Measurements from ENCODE around the gene NAP1L1.

Gene NAP1L1, protein sequence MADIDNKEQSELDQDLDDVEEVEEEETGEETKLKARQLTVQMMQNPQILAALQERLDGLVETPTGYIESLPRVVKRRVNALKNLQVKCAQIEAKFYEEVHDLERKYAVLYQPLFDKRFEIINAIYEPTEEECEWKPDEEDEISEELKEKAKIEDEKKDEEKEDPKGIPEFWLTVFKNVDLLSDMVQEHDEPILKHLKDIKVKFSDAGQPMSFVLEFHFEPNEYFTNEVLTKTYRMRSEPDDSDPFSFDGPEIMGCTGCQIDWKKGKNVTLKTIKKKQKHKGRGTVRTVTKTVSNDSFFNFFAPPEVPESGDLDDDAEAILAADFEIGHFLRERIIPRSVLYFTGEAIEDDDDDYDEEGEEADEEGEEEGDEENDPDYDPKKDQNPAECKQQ

DNA sequence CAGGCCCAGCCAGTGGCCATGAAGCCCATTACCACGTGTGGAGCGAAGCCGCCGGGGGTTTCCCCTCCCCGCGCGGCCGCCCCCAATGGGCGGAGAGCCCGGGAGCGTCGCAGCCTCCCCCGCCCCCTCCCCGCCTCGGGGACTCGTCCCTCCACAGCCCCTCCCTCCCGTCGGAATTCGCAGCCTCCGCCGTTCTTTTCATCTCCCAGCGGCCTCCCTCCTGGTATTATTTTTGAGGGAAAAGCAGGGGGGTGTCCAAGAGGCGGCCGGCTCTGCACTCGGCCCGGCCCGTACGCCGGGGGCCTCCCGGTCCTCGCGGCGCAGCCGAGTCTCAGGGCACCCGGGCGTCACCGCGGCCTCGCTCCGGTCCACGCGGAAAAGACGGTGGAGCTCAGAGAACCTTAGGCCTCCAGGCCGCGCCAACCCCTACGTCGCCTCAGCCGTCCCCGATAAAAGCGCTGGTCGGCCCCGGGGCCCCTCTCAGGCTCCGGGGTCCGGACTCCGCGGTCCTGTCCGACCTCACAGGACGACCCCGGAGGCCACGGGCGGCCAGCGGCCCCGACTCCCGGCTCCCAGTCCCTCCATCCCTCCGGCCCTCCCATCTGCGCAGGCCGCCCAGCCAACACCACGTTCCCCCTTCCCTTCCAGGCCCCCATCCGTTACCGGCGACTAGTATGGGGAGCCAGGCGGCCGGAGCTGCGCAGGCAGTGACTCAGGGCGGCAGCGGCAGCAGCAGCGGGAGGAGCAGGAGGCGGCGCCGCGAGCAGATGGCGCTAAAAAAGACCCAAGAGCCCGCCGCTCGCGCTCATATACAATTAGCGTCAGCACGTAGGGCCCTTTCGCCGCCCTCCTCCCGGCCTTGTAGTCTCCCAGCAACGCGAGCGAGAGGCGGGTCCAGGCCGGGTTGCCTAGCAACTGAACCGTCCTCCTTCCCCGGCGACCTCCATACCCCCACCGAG lies at the start of gene NAP1L1:
TSS of gene NAP1L1 (minus strand) at position 782 of the 959 bp plus-strand sequence. CDS start 10,466 bp downstream, outside the sequence.
- DNase-seq: peak; percentile 97

DNA sequence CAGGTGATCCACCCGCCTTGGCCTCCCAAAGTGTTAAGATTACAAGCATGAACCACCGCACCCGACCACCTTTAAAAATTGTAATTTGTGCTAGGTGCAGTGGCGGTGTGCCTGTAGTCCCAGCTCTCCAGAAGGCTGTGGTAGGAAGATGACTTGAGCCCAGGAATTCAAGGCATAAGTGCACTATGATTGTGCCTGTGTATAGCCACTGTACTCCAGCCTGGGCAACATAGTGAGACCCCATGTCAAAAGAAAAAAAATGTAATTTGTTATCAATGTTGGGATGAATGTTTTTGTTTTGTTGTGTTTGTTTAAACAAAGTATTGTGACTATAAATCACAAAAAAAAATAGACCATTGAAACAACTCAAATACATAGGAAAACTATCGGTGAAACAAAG lies 43.1 kb upstream of the NAP1L1 start:
- no peak for DNase-seq

DNA sequence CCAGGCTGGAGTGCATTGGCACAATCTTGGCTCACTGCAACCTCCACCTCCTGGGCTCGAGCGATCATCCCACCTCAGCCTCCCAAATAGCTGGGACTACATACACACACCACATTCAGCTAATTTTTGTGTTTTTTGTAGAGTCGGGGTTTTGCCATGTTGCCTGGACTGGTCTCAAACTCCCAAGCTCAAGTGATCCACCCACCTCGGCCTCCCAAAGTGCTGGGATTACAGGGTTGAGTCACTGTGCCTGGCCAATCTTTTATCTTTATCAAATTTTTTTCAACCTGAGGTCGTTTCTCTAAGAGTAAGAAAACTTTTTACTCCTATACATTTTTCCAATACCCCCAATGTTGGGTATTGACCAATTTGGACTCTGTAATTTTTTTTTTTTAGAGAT lies 40.0 kb upstream of the NAP1L1 start:
- no peak for DNase-seq

DNA sequence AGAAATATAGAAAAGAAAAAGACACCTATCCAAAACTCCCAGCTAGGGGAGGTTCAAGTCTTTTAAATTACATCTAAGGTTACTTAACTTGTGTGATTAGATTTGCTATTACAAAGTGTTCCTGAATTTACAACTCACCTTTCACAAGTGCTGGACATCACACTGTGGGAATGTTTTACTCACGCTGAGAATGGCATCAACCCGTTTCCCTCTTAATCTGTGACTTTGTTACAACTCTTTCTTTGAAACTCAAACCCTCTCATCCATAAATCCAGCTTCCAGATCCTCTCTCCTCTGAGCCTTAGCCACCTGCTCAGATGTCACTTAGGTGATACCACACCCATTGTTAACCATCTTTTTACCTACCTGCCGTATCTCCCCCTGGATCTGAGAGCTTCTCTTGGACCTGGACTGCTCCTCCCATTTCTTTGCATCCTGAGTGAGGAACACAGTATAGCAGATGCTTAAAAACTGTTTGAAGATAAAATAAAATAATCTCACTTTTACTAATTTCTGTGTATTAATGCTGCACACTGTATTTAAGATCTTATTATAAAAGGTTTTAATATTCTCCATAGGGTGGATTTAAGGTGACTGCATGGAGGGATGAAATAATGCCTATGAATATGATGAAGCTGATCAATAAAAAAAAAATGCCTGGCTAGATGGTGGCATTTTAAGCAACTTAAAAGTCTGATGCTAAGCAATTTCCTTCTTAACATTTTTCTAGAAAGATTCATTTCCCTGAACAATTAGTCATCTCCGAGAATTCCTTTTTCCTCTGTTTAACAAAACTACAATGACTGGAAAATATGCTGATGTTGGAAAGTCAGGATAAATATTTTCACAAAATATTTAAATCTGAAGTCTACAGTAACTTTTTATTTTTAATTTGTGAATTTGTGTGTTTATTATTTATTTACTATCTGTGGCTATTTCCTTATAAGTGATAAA lies 39.1 kb upstream of the NAP1L1 start:
- DNase-seq: no peak

DNA sequence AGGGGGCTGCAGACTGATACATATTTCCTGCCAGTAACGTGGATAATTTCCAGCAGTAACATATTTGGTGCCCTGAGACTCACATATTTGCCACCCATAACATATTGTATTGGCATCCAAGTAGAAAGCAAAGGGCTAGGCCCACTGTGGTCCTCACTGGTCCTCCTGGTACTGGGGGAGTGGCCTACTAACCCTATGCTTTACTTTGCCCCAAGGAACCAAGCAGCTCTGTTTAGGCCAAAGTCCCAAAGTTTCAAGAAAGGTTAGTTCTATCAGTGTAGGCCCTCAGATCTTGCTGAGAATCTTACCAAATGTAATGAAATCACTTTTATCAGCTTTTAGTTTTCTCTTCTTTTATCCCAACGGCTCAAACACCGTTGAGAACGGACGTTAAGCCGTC lies 35.4 kb upstream of the NAP1L1 start:
- no peak for DNase-seq

DNA sequence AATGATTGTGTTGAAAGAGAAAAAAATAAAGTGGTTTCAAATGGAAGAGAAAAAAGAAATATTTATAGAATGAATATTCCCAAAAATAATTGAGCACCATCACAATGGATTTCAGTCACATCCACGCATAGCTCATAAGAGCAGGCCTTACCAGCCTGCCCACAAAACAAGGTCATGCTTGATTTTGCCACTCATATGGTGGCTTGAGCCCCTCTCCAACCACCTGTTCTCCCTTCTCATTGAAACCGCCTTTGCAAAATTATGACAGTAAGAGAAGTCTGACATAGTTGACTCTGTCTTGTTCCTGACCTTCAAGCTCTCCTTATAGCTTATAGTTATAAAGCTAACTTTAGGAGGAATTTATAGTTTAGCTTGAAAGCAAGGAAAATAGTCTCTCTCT lies 33.3 kb upstream of the NAP1L1 start:
- no peak for DNase-seq

DNA sequence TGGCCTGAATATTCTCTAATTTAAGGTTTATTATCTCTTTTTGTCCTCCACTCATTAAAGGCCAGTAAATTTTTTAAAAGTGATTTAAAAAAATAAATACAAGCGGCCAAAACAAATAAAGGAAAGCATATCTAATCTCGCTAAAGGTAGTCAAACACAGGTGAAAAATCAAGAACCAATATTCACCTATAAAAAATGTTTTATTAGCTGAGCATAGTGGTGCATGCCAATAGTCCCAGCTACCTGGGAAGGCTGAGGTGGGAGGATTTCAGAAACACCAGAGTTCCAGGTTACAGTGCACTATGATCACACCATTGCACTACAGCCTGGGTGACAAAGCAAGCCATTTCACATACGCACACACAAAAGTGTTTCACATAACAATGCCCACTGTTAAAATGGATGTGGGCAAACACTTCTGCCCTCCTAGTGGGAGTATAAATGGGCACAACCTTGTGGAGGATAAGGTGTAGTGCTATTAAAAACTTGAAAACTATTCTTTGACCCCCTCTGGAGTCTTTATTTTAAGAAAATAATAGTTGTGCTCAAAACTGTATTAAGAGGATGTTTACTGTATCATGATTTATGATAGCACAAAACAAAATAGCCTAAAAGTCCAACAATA lies 32.7 kb upstream of the NAP1L1 start:
- DNase-seq: no peak

DNA sequence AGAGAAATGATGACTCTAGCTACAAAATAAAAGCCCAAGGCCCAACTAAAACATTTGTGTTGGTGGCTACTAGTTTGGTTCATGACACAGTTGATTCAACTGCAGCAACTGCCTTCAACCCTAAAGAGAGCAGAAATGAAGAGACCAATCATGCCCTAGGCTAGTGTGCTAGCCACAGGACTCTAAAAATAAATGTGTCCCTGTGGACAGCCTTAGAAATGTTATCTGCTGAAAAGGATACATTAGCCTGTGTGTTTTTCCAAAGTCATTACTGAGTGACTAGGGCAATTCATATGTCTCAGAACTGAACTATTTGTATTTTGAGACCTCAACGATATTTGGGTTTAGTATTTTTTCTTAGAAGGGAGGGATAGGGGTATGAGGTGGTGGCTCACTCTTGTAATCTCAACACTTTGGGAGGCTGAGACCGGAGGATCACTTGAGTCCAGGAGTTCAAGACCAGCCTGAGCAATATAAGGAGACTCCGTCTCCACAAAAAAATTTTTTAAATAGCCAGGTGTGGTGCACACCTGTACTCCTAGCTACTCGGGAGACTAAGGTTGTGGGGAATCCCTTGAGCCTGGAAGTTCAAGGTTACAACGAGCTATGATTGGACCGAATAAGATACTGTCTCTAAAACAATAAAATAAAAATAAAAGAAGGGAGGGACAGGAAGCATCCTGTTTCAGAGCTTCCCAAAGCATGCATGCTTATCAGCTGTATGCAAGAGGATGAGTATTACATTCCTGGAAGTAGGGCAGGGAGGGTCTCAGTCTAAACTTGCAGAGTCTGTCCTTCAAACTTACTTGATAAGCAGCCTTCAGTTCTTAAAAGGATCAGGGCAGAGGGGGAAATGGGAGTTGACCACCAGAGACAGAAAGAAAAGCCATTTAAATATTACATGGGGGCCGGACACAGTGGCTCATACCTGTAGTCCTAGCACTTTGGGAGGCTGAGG lies 29.6 kb upstream of the NAP1L1 start:
- DNase-seq: no peak

DNA sequence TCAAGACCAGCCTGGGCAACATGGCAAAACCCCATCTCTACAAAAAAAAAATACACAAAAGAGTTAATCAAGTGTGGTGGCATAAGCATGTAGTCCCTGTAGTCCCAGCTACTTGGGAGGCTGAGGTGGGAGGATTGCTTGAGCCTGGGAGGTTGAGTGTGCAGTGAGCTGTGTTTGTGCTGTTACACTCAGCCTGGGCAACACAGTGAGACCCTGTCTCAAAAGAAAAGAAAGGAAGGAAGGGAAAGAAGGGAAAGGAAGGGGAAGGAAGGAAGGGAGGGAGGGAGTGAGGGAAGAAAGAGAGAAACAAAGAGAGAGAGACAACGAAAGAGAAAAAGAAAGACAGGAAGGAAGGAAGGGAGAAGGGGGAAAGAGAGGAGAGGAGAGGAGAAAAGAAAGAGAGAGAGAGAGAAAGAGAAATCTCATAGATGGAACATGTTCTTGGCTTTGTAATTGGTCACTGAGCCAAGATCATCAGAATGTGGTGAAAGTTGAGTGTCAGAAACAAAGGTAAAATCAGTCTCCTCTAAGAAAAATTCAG lies 26.8 kb upstream of the NAP1L1 start:
- DNase-seq: no peak

DNA sequence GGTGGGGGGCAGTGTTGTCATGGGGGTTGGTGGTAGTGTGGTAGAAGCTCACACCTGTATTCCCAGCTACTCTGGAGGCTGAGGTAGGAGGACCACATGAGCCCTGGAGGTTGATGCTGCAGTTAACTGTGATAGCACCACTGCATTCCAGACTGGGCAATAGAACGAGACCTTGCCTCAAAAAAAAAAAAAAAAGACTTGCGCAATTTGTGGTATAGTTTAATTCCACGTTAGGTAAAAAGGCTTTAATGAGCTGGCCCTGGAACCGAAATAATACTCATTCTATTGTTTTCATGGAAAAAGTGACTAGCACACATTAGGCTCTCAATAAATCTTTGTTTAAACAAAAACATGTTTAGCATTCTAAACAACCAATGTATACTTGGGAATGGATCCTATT lies 25.4 kb upstream of the NAP1L1 start:
- no peak for DNase-seq

DNA sequence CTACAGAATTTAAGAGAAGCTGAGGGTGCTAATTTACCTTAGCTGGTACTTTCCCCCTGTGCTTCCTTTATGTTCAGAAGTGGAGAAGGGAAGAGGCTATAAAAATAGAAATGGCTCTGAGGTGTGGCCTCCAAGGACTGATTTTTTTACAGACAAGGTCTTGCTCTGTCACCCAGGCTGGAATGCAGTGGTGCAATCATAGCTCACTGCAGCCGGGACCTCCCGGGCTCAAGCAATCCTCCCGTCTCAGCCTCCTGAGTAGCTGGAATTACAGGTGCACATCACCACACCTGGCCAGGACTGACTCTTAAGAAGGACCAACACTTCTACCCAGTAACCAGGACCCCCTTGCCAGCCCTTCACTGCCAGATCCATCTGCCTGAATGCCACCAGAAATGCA lies 23.9 kb upstream of the NAP1L1 start:
- DNase-seq: no peak

DNA sequence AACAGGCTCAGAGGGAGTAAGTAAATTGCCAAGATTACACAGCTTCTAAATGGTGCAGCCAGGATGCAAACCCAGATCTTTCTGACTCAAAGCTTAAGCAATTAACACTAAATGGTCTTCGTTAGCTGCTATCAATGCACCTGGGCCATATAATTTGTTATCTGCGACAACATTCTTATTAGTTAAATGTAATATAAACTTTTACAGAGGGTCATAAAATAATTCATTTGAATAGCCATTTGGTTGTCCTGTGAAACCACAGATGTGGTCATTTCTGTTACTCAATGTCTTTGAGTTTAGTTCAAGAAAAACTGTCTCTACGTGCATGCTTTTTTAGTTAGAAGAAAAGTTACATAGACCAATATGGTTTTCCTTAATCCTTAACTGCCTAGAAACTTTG lies 22.1 kb upstream of the NAP1L1 start:
- no peak for DNase-seq

DNA sequence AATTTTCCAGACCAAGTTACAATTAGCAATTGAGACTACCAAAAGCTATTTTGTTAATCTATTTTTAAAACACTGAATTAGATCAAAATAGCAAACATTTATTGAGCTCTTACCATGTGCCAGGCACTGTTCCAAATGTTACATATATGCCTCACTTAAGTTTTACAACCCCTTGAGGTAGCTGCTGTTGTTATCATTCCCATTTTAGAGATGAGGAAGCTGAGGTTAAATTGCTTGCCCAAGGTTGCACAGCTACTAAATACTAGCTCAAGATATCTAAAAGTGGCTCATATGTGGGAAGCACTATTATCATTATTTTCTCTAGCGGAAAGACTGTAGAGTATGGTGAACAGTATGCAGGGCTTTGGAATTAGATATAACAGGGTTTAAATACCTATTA lies 19.5 kb upstream of the NAP1L1 start:
- DNase-seq: no peak

DNA sequence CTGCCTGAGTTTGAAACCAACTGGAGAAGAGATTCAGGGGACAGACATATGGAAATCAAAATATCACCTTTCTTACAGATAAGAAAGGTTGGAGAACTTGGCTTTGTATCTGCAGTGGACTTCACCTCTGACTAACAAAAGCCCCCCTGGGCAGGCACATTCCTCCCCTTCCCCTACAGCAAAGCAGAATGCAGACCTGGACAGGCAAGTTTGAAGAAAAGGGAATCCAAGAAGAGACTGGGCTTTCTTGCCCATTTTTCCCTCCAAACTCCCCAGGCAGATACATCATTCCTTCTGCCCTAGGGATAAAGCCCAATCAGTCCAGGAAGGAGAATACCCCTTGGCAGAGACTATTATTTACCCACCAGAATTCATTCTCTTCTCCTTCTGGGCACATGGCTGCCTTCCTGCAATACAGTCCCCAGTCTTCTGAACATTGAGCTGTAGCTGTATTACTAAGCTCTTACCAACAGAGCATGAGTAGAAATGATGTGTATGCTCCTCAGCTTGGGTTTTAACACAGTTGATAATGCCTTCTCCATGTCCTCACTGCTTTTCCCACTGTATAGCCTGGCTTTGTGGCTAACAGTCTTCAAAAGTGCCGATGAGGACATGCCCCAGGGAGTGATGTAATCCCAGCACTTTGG lies 17.4 kb upstream of the NAP1L1 start:
- DNase-seq: no peak

DNA sequence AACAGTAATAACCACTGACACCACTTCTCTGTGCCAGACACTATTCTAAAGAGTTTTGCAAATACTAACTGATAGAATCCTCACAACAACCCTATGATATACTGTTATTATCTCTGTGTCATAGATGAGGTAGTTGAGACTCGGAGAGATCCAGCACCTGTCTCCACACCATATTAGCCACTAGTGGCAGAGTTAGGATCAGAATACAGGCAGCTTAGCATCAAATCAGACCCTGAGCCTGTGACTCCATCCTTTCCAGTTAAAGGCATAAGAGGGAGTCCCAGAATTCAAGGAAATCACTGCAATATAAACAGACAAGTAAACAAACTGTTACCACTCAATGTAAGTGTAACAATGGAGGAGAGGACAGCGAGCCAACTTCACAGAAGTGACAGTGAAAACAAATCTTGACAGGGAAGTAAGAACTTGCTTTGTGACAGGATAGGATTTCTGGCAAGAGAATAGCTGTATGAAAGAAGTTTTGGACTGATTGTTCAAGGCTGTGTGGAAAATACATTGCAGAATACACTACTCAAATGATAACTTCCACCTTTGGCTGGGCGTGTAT lies 11.7 kb upstream of the NAP1L1 start:
- DNase-seq: no peak

DNA sequence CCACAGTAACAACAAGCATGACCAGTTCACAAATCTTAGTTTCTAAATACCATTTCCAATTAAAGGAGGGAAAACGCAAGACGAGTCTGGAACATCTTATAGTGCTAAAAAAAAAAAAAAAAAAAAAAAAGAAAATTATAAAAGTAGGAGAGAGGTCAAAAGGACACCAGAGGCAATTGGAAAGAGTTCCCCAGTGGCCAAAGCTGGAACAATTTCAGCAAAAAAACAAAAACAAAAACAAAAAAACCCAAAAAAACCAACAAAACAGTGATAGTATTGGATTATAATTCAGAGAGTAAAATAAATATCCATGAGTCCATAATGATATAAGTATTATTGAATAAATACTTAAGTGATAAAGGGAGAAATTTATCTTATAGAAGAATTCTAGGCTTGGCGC lies 10.3 kb upstream of the NAP1L1 start:
- DNase-seq: no peak

DNA sequence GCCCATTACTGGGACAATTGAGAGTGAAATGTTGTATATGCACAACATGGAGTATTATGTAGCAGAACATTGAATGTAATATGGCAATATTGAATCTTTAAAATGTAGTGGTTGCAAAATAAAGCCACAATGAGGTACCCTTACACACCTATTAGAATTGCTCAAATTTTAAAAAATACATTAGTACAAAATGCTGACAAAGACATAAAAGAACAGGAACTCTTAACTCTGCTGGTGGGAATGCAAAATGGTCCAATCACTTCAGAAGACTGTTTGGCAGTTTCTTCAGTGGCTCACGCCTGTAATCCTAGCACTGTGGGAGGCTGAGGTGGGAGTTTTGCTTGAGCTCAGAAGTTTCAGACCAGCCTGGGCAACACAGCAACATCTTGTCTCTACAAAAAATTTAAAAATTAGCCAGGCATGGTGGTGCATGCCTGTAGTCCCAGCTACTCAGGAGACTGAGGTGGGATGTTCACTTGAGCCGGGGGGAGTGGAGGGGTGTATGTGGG lies 6.8 kb upstream of the NAP1L1 start:
- DNase-seq: no peak

DNA sequence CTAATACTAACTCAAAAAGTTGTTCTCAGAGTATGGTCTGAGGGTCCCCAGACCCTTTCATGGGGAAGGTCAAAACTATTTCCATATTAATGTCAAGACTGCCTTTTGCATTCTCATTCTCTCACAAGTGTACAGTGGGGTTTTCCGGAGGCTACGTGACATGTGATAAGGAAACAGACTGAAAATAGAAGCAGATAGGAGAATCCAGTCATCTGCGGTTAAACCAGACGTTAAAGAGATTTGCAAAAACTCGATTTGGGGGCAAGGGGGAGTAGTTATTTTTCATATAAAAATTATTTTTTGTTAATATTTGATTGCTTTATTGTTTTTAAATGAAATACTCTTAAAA lies 1.0 kb upstream of the NAP1L1 start:
- peak; percentile 68 for DNase-seq

DNA sequence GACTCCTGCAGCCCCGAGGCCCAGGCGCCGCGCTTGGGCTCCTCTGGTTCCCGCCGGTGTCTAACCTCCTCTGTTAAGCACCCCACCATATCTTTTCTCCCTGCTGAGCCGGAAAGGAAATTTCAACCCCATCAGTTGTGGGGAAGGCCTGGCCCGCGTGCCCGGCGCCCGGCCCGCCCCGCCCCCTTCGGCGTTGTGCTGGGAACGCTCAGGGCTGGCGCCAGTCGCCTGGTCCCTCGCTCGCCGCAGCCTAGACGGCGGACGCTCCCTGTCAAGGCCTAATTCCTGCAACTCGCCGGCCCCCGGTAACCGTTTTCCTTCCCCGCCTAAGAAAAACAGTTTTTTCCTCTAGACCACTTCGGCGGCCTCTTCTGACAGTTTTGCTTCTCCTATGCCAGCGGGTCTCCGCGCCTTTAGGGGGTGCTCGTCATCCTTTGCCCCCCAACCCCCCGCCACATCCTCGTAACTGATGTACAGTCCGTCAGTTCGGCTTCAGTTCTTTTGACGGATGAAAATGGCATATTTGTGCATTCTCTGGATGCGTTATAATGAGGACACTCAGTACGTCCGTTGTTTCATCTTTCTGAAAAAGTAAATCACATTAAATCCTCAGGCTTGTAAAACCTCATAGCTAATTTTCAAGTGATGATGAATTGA lies 506 bp upstream of the NAP1L1 start:
- peak; percentile 97 for DNase-seq
